HCT116 (cell line): ENCODE data around the gene PSORS1C1. TPM values are rescaled to one million over a fixed set of nuclear protein-coding genes. Genes with fewer than 3 reads are reported as not detected.

Experiments
- ATAC-seq: fragments of 200-7000 bp; cut with Tn5 transposase; 2 replicates; pipeline ENCODE4 v1.9.1; 2020; ENCODE audit warnings: mild to moderate bottlenecking, moderate library complexity
- BruUV-seq: library from RNA; stranded (reverse); fragments of 400-500 nt; replicated peaks from 2 replicates; lab custom pipeline; 2021; lab: Mats Ljungman, UMichigan
- CTCF ChIA-PET: fragments of 300-600 bp; sonication (Branson Sonifier 250); formaldehyde crosslinking; loops from one replicate; lab custom pipeline; 2021; ENCODE audit warnings: antibody characterized with exemption; lab: Charles Lee
- POLR2A ChIA-PET: fragments of 300-600, 350-600 bp; sonication (Branson Sonifier 250); formaldehyde crosslinking; loops from one replicate; lab custom pipeline; 2021; ENCODE audit warnings: antibody characterized with exemption; lab: Charles Lee
- RAD21 ChIA-PET, 2 experiments: fragments of 300-600 bp; sonication (Branson Sonifier 250); formaldehyde crosslinking; loops; one replicate each; lab custom pipeline; 2023; ENCODE audit warnings: low total read pairs in 2 of 2; ENCODE audit not compliant: uncharacterized antibody in 2 of 2, unreplicated experiment in 2 of 2, low non-redundant PET in 1 of 2; lab: Charles Lee
- DNase-seq: peaks from one replicate; pipeline ENCODE4 v3.0.0-alpha.2; 2010; ENCODE audit warnings: low read depth, low spot score
- H2AFZ ChIP-seq: fragments of 200-600 bp; shearing (Covaris generic), sonication (generic); 2 replicates; pipeline ENCODE4 v1.6.1; 2017; ENCODE audit warnings: low read depth, mixed run types, mixed read lengths, antibody characterized with exemption, low read length; ENCODE audit not compliant: poor library complexity, severe bottlenecking
- H3K27ac ChIP-seq: 2 replicates; pipeline ENCODE4 v1.5.1; 2012; ENCODE audit warnings: low read depth, low read length
- H3K27me3 ChIP-seq: fragments of 200-600 bp; sonication (generic); 2 replicates; pipeline ENCODE4 v1.6.1; 2016; ENCODE audit warnings: mixed run types, low read length, mixed read lengths; ENCODE audit not compliant: insufficient read depth
- H3K36me3 ChIP-seq, 2 experiments: fragments of 200-500 bp in 1 of 2; fragments of 200-600 bp in 1 of 2; sonication (Bioruptor generic) in 1 of 2; sonication (generic) in 1 of 2; 2 replicates each; pipeline versions ENCODE4 v1.5.1 to v1.6.1; 2014 to 2016; ENCODE audit warnings: low read length in 2 of 2, inconsistent platforms in 1 of 2, mixed read lengths in 1 of 2, mixed run types in 1 of 2; ENCODE audit not compliant: insufficient read depth in 2 of 2, control insufficient read depth in 1 of 2
- H3K4me1 ChIP-seq, 2 experiments: fragments of 200-600 bp in 1 of 2; sonication (generic) in 1 of 2; 2 replicates each; pipeline versions ENCODE4 v1.5.1 to v1.6.1; 2012 to 2017; ENCODE audit warnings: low read length in 2 of 2, inconsistent platforms in 1 of 2, mild to moderate bottlenecking in 1 of 2, mixed read lengths in 1 of 2, mixed run types in 1 of 2, moderate library complexity in 1 of 2; ENCODE audit not compliant: insufficient read depth in 2 of 2, control insufficient read depth in 1 of 2
- H3K4me2 ChIP-seq: fragments of 200-600 bp; sonication (generic); 2 replicates; pipeline ENCODE4 v1.6.1; 2017; ENCODE audit warnings: mixed run types, low read length, mixed read lengths
- H3K4me3 ChIP-seq, 2 experiments: fragments of 200-600 bp in 1 of 2; sonication (generic) in 1 of 2; replicated peaks in 1 of 2; 2 replicates each; pipeline ENCODE4 v1.5.1; 2011 to 2016; ENCODE audit warnings: low read length in 2 of 2, control low read depth in 1 of 2, low read depth in 1 of 2, mild to moderate bottlenecking in 1 of 2, mixed read lengths in 1 of 2, mixed run types in 1 of 2
- H3K79me2 ChIP-seq: fragments of 200-600 bp; sonication (generic); 2 replicates; pipeline ENCODE4 v1.6.1; 2017; ENCODE audit warnings: mild to moderate bottlenecking, mixed run types, low read length, moderate library complexity, mixed read lengths; ENCODE audit not compliant: insufficient read depth
- H3K9ac ChIP-seq: fragments of 200-600 bp; sonication (generic); 2 replicates; pipeline ENCODE4 v1.6.1; 2016; ENCODE audit warnings: low read length, mixed read lengths
- H3K9me2 ChIP-seq: fragments of 200-600 bp; sonication (generic), shearing (Covaris generic); 2 replicates; pipeline ENCODE4 v1.6.1; 2017; ENCODE audit warnings: mixed run types, mild to moderate bottlenecking, moderate library complexity; ENCODE audit not compliant: insufficient read depth
- H3K9me3 ChIP-seq, 2 experiments: fragments of 200-500 bp in 1 of 2; fragments of 200-600 bp in 1 of 2; sonication (Bioruptor generic) in 1 of 2; sonication (generic) in 1 of 2; 2 replicates each; pipeline ENCODE4 v1.6.1; 2014 to 2017; ENCODE audit warnings: low read length in 2 of 2, mixed read lengths in 2 of 2, inconsistent platforms in 1 of 2, low read depth in 1 of 2, mild to moderate bottlenecking in 1 of 2, mixed run types in 1 of 2, moderate library complexity in 1 of 2; ENCODE audit not compliant: control insufficient read depth in 1 of 2, insufficient read depth in 1 of 2
- H4K20me1 ChIP-seq: fragments of 200-600 bp; sonication (generic), shearing (Covaris generic); 2 replicates; pipeline ENCODE4 v1.6.1; 2017; ENCODE audit warnings: mixed run types, mild to moderate bottlenecking, moderate library complexity; ENCODE audit not compliant: insufficient read depth
- CEBPB ChIP-seq: IDR thresholded peaks from 2 replicates; pipeline ENCODE4 v1.6.1; 2012; ENCODE audit warnings: low read depth
- ELF1 ChIP-seq: IDR thresholded peaks from 2 replicates; pipeline ENCODE4 v1.6.1; 2012; ENCODE audit warnings: low read depth, borderline replicate concordance
- EZH2 ChIP-seq: fragments of 200-600 bp; sonication (generic); IDR thresholded peaks from 2 replicates; pipeline ENCODE4 v1.6.1; 2017; ENCODE audit warnings: antibody characterized with exemption, mixed run types
- FOSL1 ChIP-seq: IDR thresholded peaks from 2 replicates; pipeline ENCODE4 v1.6.1; 2012; ENCODE audit warnings: low read depth
- POLR2A ChIP-seq: IDR thresholded peaks from 2 replicates; pipeline ENCODE4 v1.7.0; 2011; ENCODE audit warnings: borderline replicate concordance; ENCODE audit not compliant: insufficient read depth, insufficient read length; ENCODE audit errors: extremely low read depth
- RAD21 ChIP-seq: IDR thresholded peaks from 2 replicates; pipeline ENCODE4 v1.6.1; 2012; ENCODE audit warnings: low read depth, mild to moderate bottlenecking
- SIN3A ChIP-seq: IDR thresholded peaks from 2 replicates; pipeline ENCODE4 v1.6.1; 2012; ENCODE audit warnings: low read depth
- SP1 ChIP-seq: IDR thresholded peaks from 2 replicates; pipeline ENCODE4 v1.6.1; 2012; ENCODE audit warnings: low read depth
- SRF ChIP-seq: IDR thresholded peaks from 2 replicates; pipeline ENCODE4 v1.6.1; 2012; ENCODE audit warnings: low read depth
- TCF7L2 ChIP-seq: IDR thresholded peaks from 2 replicates; pipeline ENCODE4 v1.7.0; 2011; ENCODE audit warnings: borderline replicate concordance, inconsistent platforms; ENCODE audit not compliant: insufficient read depth, insufficient read length; ENCODE audit errors: extremely low read depth
- ZNF274 ChIP-seq: fragments of 200-500 bp; sonication (Bioruptor generic); IDR thresholded peaks from 2 replicates; pipeline ENCODE4 v1.6.1; 2014; ENCODE audit warnings: mild to moderate bottlenecking, low read depth, low read length, inconsistent platforms
- intact Hi-C: fragments of 100-400 bp; cut with micrococcal nuclease; formaldehyde crosslinking; loops from 2 replicates; pipeline ENCODE4 v1.10.0; 2022
- total RNA-seq: library from RNA; stranded (reverse); gene quantifications from one replicate; pipeline ENCODE4 v1.2.1, GENCODE V29; 2021; ENCODE audit not compliant: unreplicated experiment
- TF ChIP-seq, protein P1 (sequence below): IDR thresholded peaks from 2 replicates; pipeline ENCODE4 v1.6.1; 2012
- TF ChIP-seq, protein P2 (sequence below): IDR thresholded peaks from 2 replicates; pipeline ENCODE4 v1.6.1; 2012; ENCODE audit warnings: low read depth
- TF ChIP-seq, protein P3 (sequence below): IDR thresholded peaks from 2 replicates; pipeline ENCODE4 v1.6.1; 2012
- TF ChIP-seq, protein P4 (sequence below): IDR thresholded peaks from 2 replicates; pipeline ENCODE4 v1.6.1; 2011; ENCODE audit warnings: mild to moderate bottlenecking, low read length, moderate library complexity; ENCODE audit not compliant: insufficient replicate concordance; ENCODE audit errors: extremely low read depth

Gene PSORS1C1
- total RNA-seq, 1 experiment from 2014 or later: 9.8 TPM

DNA sequence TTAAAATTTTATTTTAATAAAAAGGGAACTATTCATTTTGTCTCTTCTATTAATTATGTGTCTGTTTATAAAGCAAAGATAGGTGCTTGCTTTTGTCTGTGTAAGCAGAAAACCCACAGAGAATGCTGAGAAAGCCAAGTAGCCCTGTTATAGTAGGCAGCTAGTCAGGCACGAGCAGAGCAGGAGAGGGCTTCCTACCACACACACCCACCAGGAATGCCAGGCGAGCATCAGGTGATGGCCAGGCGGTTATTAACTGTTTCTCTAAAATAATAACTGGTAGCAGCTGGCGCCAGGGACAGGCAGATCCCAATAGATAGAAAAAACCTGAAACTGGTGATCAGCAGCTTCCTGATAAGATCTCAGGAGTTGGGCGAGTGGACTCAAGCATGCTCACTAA lies 17.9 kb upstream of the PSORS1C1 start:
- no peaks in the 10 kb centered on the region for H3K27me3 ChIP-seq
- ChIA-PET POLR2A (no interaction called here), CTCF (interaction anchor here (1.3 kb wide), 1 partner anchor 9 kb away, joined by 3 read pairs; no protein-coding TSS in a partner anchor), RAD21 (no interaction called here)
- TF ChIP-seq POLR2A (no peak), RAD21 (no peak), TCF7L2 (no peak), FOSL1 (no peak), SIN3A (no peak), EZH2 (no peak), ZNF274 (no peak), SP1 (no peak), CEBPB (no peak), ELF1 (no peak), SRF (no peak)
- TF ChIP-seq, protein P1, sequence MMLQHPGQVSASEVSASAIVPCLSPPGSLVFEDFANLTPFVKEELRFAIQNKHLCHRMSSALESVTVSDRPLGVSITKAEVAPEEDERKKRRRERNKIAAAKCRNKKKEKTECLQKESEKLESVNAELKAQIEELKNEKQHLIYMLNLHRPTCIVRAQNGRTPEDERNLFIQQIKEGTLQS: no peak
- TF ChIP-seq, protein P2, sequence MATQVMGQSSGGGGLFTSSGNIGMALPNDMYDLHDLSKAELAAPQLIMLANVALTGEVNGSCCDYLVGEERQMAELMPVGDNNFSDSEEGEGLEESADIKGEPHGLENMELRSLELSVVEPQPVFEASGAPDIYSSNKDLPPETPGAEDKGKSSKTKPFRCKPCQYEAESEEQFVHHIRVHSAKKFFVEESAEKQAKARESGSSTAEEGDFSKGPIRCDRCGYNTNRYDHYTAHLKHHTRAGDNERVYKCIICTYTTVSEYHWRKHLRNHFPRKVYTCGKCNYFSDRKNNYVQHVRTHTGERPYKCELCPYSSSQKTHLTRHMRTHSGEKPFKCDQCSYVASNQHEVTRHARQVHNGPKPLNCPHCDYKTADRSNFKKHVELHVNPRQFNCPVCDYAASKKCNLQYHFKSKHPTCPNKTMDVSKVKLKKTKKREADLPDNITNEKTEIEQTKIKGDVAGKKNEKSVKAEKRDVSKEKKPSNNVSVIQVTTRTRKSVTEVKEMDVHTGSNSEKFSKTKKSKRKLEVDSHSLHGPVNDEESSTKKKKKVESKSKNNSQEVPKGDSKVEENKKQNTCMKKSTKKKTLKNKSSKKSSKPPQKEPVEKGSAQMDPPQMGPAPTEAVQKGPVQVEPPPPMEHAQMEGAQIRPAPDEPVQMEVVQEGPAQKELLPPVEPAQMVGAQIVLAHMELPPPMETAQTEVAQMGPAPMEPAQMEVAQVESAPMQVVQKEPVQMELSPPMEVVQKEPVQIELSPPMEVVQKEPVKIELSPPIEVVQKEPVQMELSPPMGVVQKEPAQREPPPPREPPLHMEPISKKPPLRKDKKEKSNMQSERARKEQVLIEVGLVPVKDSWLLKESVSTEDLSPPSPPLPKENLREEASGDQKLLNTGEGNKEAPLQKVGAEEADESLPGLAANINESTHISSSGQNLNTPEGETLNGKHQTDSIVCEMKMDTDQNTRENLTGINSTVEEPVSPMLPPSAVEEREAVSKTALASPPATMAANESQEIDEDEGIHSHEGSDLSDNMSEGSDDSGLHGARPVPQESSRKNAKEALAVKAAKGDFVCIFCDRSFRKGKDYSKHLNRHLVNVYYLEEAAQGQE: no peak
- TF ChIP-seq, protein P3, sequence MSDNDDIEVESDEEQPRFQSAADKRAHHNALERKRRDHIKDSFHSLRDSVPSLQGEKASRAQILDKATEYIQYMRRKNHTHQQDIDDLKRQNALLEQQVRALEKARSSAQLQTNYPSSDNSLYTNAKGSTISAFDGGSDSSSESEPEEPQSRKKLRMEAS: no peak
- TF ChIP-seq, protein P4, sequence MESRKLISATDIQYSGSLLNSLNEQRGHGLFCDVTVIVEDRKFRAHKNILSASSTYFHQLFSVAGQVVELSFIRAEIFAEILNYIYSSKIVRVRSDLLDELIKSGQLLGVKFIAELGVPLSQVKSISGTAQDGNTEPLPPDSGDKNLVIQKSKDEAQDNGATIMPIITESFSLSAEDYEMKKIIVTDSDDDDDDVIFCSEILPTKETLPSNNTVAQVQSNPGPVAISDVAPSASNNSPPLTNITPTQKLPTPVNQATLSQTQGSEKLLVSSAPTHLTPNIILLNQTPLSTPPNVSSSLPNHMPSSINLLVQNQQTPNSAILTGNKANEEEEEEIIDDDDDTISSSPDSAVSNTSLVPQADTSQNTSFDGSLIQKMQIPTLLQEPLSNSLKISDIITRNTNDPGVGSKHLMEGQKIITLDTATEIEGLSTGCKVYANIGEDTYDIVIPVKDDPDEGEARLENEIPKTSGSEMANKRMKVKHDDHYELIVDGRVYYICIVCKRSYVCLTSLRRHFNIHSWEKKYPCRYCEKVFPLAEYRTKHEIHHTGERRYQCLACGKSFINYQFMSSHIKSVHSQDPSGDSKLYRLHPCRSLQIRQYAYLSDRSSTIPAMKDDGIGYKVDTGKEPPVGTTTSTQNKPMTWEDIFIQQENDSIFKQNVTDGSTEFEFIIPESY: no peak
- H3K4me2 ChIP-seq: no peak overlapping the region
- no peaks in the 10 kb centered on the region for H3K79me2 ChIP-seq
- no TSS peak for BruUV-seq
- no peaks in the 10 kb centered on the region for H3K36me3 ChIP-seq
- peaks cover 0 to 6% of the 10 kb centered on the region in 2 experiments; a peak in 2 of 4 replicates for H3K4me1 ChIP-seq
- no peak overlapping the region for H3K4me3 ChIP-seq
- intact Hi-C loops: no loop called here
- no peak overlapping the region for H3K9ac ChIP-seq
- DNase-seq: no peak
- no peak overlapping the region for H2AFZ ChIP-seq
- H4K20me1 ChIP-seq: no peaks in the 10 kb centered on the region
- H3K9me3 ChIP-seq: no peaks in the 10 kb centered on the region
- no peaks in the 10 kb centered on the region for H3K9me2 ChIP-seq
- H3K27ac ChIP-seq: no peak overlapping the region
- no peak for ATAC-seq
